Epithelial cell of proximal tubule (primary cell): ENCODE measurements around the gene FCN2. TPM values are rescaled to one million over a fixed set of nuclear protein-coding genes. Genes with fewer than 3 reads are reported as not detected.

Experiments
- DNase-seq: peaks from one replicate; pipeline ENCODE4 v3.0.0-alpha.2; 2011; ENCODE audit warnings: low read depth
- H3K4me3 ChIP-seq: 2 replicates; pipeline ENCODE4 v1.5.1; 2011; ENCODE audit warnings: low read depth, mild to moderate bottlenecking, low read length
- CTCF ChIP-seq: conservative IDR thresholded peaks from 2 replicates; pipeline ENCODE4 v1.5.1; 2012; ENCODE audit warnings: low read depth, mild to moderate bottlenecking, low read length
- total RNA-seq: library from RNA; depleted of rRNA; stranded (reverse); fragments of >200 nt; gene quantifications from 2 replicates; pipeline ENCODE4 v1.2.3, GENCODE V29; 2015

The FCN2 gene
- total RNA-seq, 1 donor from 2014 or later: not detected

GRCh38 chr9:134894136-134894860 lies 13.7 kb downstream of the FCN2 start:
- TF ChIP-seq CTCF: no peak
- H3K4me3 ChIP-seq: no peak overlapping the region
- no peak for DNase-seq

DNA sequence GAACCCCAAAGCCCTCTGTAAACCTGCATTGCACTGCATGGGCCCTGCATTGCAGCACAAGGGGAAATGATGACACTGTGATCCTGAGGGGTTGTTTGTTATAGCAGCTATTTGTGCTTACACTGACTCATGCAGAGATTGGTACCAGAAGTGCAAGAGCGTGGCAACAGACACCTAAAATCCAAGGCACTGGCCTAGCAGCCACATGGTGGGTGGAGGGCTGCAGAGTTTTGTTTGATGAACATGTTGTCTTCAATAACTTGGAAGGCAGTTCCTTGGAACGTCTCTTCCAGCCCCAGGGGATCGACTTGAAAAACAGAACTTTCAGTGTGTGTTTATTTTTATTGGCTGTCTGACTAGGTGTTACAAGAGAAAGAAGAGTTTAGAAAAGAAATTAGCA lies 14.5 kb downstream of the FCN2 start:
- no peak overlapping the region for H3K4me3 ChIP-seq
- no peak for DNase-seq
- no peak for TF ChIP-seq CTCF

DNA sequence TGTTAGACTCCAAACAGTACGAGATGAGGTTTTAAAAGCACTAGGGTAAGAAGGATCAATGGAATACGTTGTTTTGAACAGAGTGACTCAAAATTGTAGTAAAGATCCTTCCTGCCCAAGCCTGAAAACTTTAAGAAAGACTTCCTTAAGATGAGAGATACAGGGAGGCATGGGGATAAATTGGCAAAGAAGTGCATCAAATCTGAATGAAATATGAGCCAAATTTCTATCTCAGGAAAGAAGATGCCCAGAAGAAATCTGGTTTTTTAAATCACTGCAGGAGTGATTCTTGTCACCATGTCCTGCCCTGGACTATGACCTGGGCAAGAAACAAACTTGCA lies 14.9 kb downstream of the FCN2 start:
- no peak overlapping the region for H3K4me3 ChIP-seq
- no peak for TF ChIP-seq CTCF
- DNase-seq: no peak

DNA sequence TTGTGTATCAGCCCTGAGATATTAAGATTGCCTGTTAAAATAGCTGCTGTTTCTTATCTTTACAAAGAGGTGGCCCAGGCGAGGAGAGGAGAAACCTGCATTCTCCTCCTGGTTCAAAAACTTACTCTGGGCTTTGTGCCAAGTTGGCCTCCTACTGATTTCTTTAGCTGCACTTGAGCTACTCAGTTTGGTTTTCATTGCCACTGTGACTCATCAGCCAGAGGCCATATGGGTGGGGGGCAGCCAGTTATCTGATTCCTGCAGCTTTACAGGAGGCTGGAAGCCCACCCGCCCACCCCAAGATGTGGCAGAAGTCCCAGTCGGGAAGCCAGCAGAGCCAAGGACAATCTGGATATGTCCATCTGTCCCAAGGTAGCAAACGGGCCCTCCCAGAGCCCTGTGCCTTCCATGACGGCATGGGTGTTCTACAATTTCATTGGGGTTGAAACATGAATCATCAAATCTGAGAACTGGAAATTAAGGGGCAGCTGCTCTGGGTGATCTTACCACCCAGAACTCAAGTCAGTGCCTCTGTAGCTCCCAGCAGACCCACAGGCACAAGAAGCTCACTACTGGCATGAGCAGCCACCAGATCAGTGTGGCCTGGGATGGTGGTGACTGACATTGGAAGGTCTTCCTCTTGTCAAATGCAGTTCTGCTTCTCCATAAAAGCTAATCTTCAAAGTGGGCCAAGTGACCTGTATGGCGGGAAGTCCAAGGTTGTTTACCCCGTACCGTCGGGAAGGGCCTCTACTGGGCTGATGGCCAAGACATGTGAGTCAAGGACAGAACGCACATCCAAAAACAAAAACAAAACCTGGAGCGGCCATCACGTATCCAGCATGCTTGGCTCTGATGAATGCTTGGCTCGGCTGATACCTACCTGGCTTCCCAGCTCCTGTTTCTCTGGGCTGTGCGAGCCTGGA lies 15.6 kb downstream of the FCN2 start:
- no peak for TF ChIP-seq CTCF
- no peak overlapping the region for H3K4me3 ChIP-seq
- DNase-seq: no peak

GRCh38 chr9:134896834-134897583 lies 16.4 kb downstream of the FCN2 start:
- TF ChIP-seq CTCF: no peak
- no peak for DNase-seq
- H3K4me3 ChIP-seq: no peak overlapping the region

GRCh38 chr9:134897584-134898170 lies 17.1 kb downstream of the FCN2 start:
- no peak for DNase-seq
- H3K4me3 ChIP-seq: no peak overlapping the region
- no peak for TF ChIP-seq CTCF
